HPDE6-E6E7 (cell line): ENCODE results near the gene TUSC2.

Experiments used
- DNase-seq: peaks from one replicate; pipeline ENCODE4 v3.0.0; 2011; ENCODE audit warnings: missing footprints; ENCODE audit errors: extremely low spot score

Gene TUSC2

GRCh38 chr3:50354850-50355249, 26.8 kb upstream of the TUSC2 start:
- DNase-seq: no peak

- no peak for DNase-seq
Observed at GRCh38 chr3:50354186-50354764, 26.3 kb upstream of the TUSC2 start.

- DNase-seq: no peak
Observed at GRCh38 chr3:50353245-50354004, 25.4 kb upstream of the TUSC2 start.

- no peak for DNase-seq
Observed at GRCh38 chr3:50352781-50353180, 24.8 kb upstream of the TUSC2 start.

GRCh38 chr3:50351323-50351697, 23.3 kb upstream of the TUSC2 start:
- DNase-seq: no peak

GRCh38 chr3:50350527-50351322, 22.7 kb upstream of the TUSC2 start, which contains the start of the genes CYB561D2 and NPRL2:
CYB561D2 (plus strand) TSS chr3:50350862; CDS start chr3:50351434, 572 bp downstream.
NPRL2 (minus strand) TSS chr3:50350775; CDS start chr3:50350652, 123 bp downstream.
- DNase-seq: peak; percentile 67

GRCh38 chr3:50350213-50350526, 22.1 kb upstream of the TUSC2 start:
- DNase-seq: no peak

- DNase-seq: no peak
Observed at GRCh38 chr3:50347187-50347813, 19.3 kb upstream of the TUSC2 start.

GRCh38 chr3:50345586-50346234, 17.7 kb upstream of the TUSC2 start, which contains the start of gene ZMYND10:
ZMYND10 (minus strand) TSS chr3:50345732; CDS start chr3:50345579, 153 bp downstream.
- DNase-seq: peak; percentile 21

- no peak for DNase-seq
Observed at GRCh38 chr3:50345008-50345407, 17.0 kb upstream of the TUSC2 start.

GRCh38 chr3:50342813-50343633, 15.0 kb upstream of the TUSC2 start:
- no peak for DNase-seq

- no peak for DNase-seq
Observed at GRCh38 chr3:50341996-50342650, 14.1 kb upstream of the TUSC2 start.

- no peak for DNase-seq
Observed at GRCh38 chr3:50341537-50341936, 13.5 kb upstream of the TUSC2 start.

- DNase-seq: peak; percentile 20
Observed at GRCh38 chr3:50340448-50341329, 12.7 kb upstream of the TUSC2 start, which contains the start of gene RASSF1. RASSF1 (minus strand) TSS chr3:50340836; CDS start chr3:50340805, 31 bp downstream.

GRCh38 chr3:50340147-50340447, 12.1 kb upstream of the TUSC2 start:
- no peak for DNase-seq

GRCh38 chr3:50339485-50340146, 11.6 kb upstream of the TUSC2 start:
- DNase-seq: no peak

GRCh38 chr3:50338965-50339364, 10.9 kb upstream of the TUSC2 start:
- DNase-seq: no peak

GRCh38 chr3:50337175-50337861, 9.3 kb upstream of the TUSC2 start:
- peak; percentile 83 for DNase-seq
